ENCODE measurements around the gene DUSP28. TPM values are rescaled to one million over a fixed set of nuclear protein-coding genes. Genes with fewer than 3 reads are reported as not detected.

The DUSP28 gene
- total RNA-seq, 1 donor from 2014 or later = 8.9 TPM

- Mint-ChIP-seq H3K9me3 (no peaks in the 10 kb centered on the region), H3K36me3 (no peaks in the 10 kb centered on the region), H3K27ac (peak overlapping the region; percentile 90), H3K4me3 (peak overlapping the region; percentile 66), H3K27me3 (ENCODE audit: insufficient read depth, low read depth) (peaks cover 12% of the 10 kb centered on the region), H3K4me1 (peaks cover 21% of the 10 kb centered on the region)
- Histone ChIP-seq H3K9ac (no peak overlapping the region), H3K9me3 (ENCODE audit: low read depth) (no peaks in the 10 kb centered on the region), H3K4me1 (peaks cover 11% of the 10 kb centered on the region), H3K4me2 (no peak overlapping the region), H3K27me3 (peaks cover 36% of the 10 kb centered on the region), H3K36me3 (no peaks in the 10 kb centered on the region), H3K27ac (no peak overlapping the region), H4K20me1 (ENCODE audit: low read depth) (peaks cover 15% of the 10 kb centered on the region), H3K79me2 (ENCODE audit: low read depth) (peaks cover 2% of the 10 kb centered on the region), H3F3A (ENCODE audit: low read depth) (peaks cover 16% of the 10 kb centered on the region), H3K4me3 (no peak overlapping the region), H2AFZ (replicated peaks) (no peak overlapping the region)
- DNase-seq (ENCODE audit: low spot score) = no peak
- TF ChIP-seq EZH2 (IDR thresholded peaks at IDR 0.05) (no peak), EZH2phosphoT487 (IDR thresholded peaks at IDR 0.05) (no peak), CTCF (IDR thresholded peaks at IDR 0.05) (no peak)
These were observed 4.6 kb downstream of the DUSP28 start for GRCh38 chr2:240564561-240565332.

- H2AFZ ChIP-seq (replicated peaks) = peak overlapping the region; percentile 9
- no peaks in the 10 kb centered on the region for H3K36me3 ChIP-seq
- Mint-ChIP-seq H3K9me3 (no peaks in the 10 kb centered on the region), H3K4me3 (no peak overlapping the region), H3K36me3 (no peaks in the 10 kb centered on the region), H3K27me3 (ENCODE audit: insufficient read depth, low read depth) (peaks cover 12% of the 10 kb centered on the region), H3K4me1 (peaks cover 19% of the 10 kb centered on the region), H3K27ac (no peak overlapping the region)
- H3F3A ChIP-seq (ENCODE audit: low read depth) = peaks cover 14% of the 10 kb centered on the region
- H3K9me3 ChIP-seq (ENCODE audit: low read depth) = no peaks in the 10 kb centered on the region
- no peak overlapping the region for H3K4me3 ChIP-seq
- peaks cover 13% of the 10 kb centered on the region for H4K20me1 ChIP-seq (ENCODE audit: low read depth)
- peaks cover 42% of the 10 kb centered on the region for H3K27me3 ChIP-seq
- TF ChIP-seq CTCF (IDR thresholded peaks at IDR 0.05) (no peak), EZH2phosphoT487 (IDR thresholded peaks at IDR 0.05) (no peak), EZH2 (IDR thresholded peaks at IDR 0.05) (no peak)
- H3K4me1 ChIP-seq = peaks cover 11% of the 10 kb centered on the region
- no peak overlapping the region for H3K9ac ChIP-seq
- H3K4me2 ChIP-seq = peak overlapping the region; percentile 20
- H3K79me2 ChIP-seq (ENCODE audit: low read depth) = no peaks in the 10 kb centered on the region
- DNase-seq (ENCODE audit: low spot score) = no peak
- H3K27ac ChIP-seq = no peak overlapping the region
These were observed 5.4 kb downstream of the DUSP28 start for GRCh38 chr2:240565333-240566202.

GRCh38 chr2:240566203-240567136 lies 6.3 kb downstream of the DUSP28 start:
- no peak overlapping the region for H3K4me3 ChIP-seq
- peaks cover 42% of the 10 kb centered on the region for H3K27me3 ChIP-seq
- peaks cover 14% of the 10 kb centered on the region for H3F3A ChIP-seq (ENCODE audit: low read depth)
- H3K27ac ChIP-seq = no peak overlapping the region
- no peak overlapping the region for H3K9ac ChIP-seq
- H3K9me3 ChIP-seq (ENCODE audit: low read depth) = no peaks in the 10 kb centered on the region
- no peaks in the 10 kb centered on the region for H3K9me3 Mint-ChIP-seq
- H3K4me3 Mint-ChIP-seq = peak overlapping the region; percentile 90
- H3K4me1 Mint-ChIP-seq = peaks cover 15% of the 10 kb centered on the region
- H3K27ac Mint-ChIP-seq = no peak overlapping the region
- no peaks in the 10 kb centered on the region for H3K79me2 ChIP-seq (ENCODE audit: low read depth)
- DNase-seq (ENCODE audit: low spot score) = peak; percentile 89
- H2AFZ ChIP-seq (replicated peaks) = peak overlapping the region; percentile 9
- peaks cover 13% of the 10 kb centered on the region for H4K20me1 ChIP-seq (ENCODE audit: low read depth)
- peaks cover 14% of the 10 kb centered on the region for H3K27me3 Mint-ChIP-seq (ENCODE audit: insufficient read depth, low read depth)
- TF ChIP-seq EZH2phosphoT487 (IDR thresholded peaks at IDR 0.05) = no peak
- peak; percentile 78 for TF ChIP-seq CTCF (IDR thresholded peaks at IDR 0.05)
- H3K36me3 Mint-ChIP-seq = no peaks in the 10 kb centered on the region
- no peaks in the 10 kb centered on the region for H3K36me3 ChIP-seq
- peaks cover 11% of the 10 kb centered on the region for H3K4me1 ChIP-seq
- H3K4me2 ChIP-seq = peak overlapping the region; percentile 70
